Neuronal stem cell (in vitro differentiated cells): Measurements from ENCODE around the gene CDC42. TPM values are rescaled to one million over a fixed set of nuclear protein-coding genes. Genes with fewer than 3 reads are reported as not detected.

Source experiments
- small RNA-seq: library from polyadenylated mRNA; stranded (forward); fragments of <200 nt; extraction: miRNeasy Mini kit (QIAGEN cat#:217004); gene quantifications from one replicate; pipeline ENCODE3, GENCODE V24; 2013; ENCODE audit not compliant: insufficient read depth

Gene CDC42

Small RNA genes within 50 kb of the gene (small RNA-seq; reads per million reads assigned to genes)
- not detected for gene RN7SL186P
- gene RNU6-776P = not detected
